ENCODE results near the gene LDB3. TPM values are rescaled to one million over a fixed set of nuclear protein-coding genes. Genes with fewer than 3 reads are reported as not detected.

The LDB3 gene
- polyA plus RNA-seq, 1 donor, result 1.2 TPM

GRCh38 chr10:86706401-86706841 is 38.1 kb downstream of the LDB3 start:
- DNase-seq, result no peak

GRCh38 chr10:86706977-86707376 is 38.7 kb downstream of the LDB3 start:
- no peak for DNase-seq

- DNase-seq, result no peak
These were observed 39.2 kb downstream of the LDB3 start for GRCh38 chr10:86707505-86707904.

- no peak for DNase-seq
These were observed 39.9 kb downstream of the LDB3 start for GRCh38 chr10:86708068-86708782.

- DNase-seq, result no peak
These were observed 40.6 kb downstream of the LDB3 start for GRCh38 chr10:86708783-86709380.

- DNase-seq, result no peak
These were observed 41.3 kb downstream of the LDB3 start for GRCh38 chr10:86709396-86710185.

- peak; percentile 91 for DNase-seq
These were observed 42.7 kb downstream of the LDB3 start for GRCh38 chr10:86710987-86711512.

GRCh38 chr10:86711513-86712316 is 43.4 kb downstream of the LDB3 start:
- DNase-seq, result peak; percentile 61

- DNase-seq, result no peak
These were observed 44.0 kb downstream of the LDB3 start for GRCh38 chr10:86712317-86712707.

GRCh38 chr10:86715156-86715795 is 47.0 kb downstream of the LDB3 start:
- DNase-seq, result no peak

GRCh38 chr10:86715836-86716235 is 47.5 kb downstream of the LDB3 start:
- no peak for DNase-seq

GRCh38 chr10:86716466-86716865 is 48.2 kb downstream of the LDB3 start:
- DNase-seq, result no peak

- DNase-seq, result no peak
These were observed 50.2 kb downstream of the LDB3 start for GRCh38 chr10:86718556-86718955.

- DNase-seq, result no peak
These were observed 52.9 kb downstream of the LDB3 start for GRCh38 chr10:86721232-86721631.

GRCh38 chr10:86723009-86723408 is 54.7 kb downstream of the LDB3 start:
- DNase-seq, result no peak

- no peak for DNase-seq
These were observed 56.1 kb downstream of the LDB3 start for GRCh38 chr10:86724445-86724844.

GRCh38 chr10:86725980-86726676 is 57.8 kb downstream of the LDB3 start:
- DNase-seq, result no peak

- DNase-seq, result no peak
These were observed 58.3 kb downstream of the LDB3 start for GRCh38 chr10:86726677-86726999.

- peak; percentile 79 for DNase-seq
These were observed 59.2 kb downstream of the LDB3 start for GRCh38 chr10:86727470-86727869.

- no peak for DNase-seq
These were observed 59.7 kb downstream of the LDB3 start for GRCh38 chr10:86728056-86728455.

- DNase-seq, result no peak
These were observed 61.4 kb downstream of the LDB3 start for GRCh38 chr10:86729677-86730076.

All from left kidney (tissue), 2 donors.